K562 (cell line): Measurements from ENCODE around the gene IGF2BP3. TPM values are rescaled to one million over a fixed set of nuclear protein-coding genes. Genes with fewer than 3 reads are reported as not detected.

Experiments used
- ARNT ChIP-seq, 2 experiments: fragments of 450-650 bp; IDR thresholded peaks; 2 replicates each; pipeline ENCODE4 v1.6.1; 2016; ENCODE audit warnings: mild to moderate bottlenecking in 1 of 2
- DEAF1 ChIP-seq: fragments of 450-650 bp; formaldehyde crosslinking; IDR thresholded peaks from 2 replicates; pipeline ENCODE4 v1.4.0; 2020; ENCODE audit warnings: mild to moderate bottlenecking, moderate library complexity
- E2F3 ChIP-seq: fragments of 250-450 bp; sonication (Bioruptor Pico); IDR thresholded peaks from 2 replicates; pipeline ENCODE4 v1.4.0; 2020; ENCODE audit warnings: mild to moderate bottlenecking
- E2F4 ChIP-seq: sonication (generic); formaldehyde crosslinking; IDR thresholded peaks from 2 replicates; pipeline ENCODE4 v1.8.0; 2022; ENCODE audit warnings: mild to moderate bottlenecking, low read depth, missing genetic modification reagents
- ZNF655 ChIP-seq: fragments of 250-450 bp; sonication (Bioruptor Pico); IDR thresholded peaks from 2 replicates; pipeline ENCODE4 v1.5.0; 2021
- polyA plus RNA-seq, 8 experiments: library from polyadenylated mRNA; depleted of rRNA in 4 of 8; stranded (reverse) in 5 of 8; unstranded in 3 of 8; fragments of >200 nt; fragmentation: Nextera tagmentation in 2 of 8; fragmentation: Illumina TruSeq in 1 of 8; extraction: Ambion mirVana in 2 of 8; extraction: Trizol in 1 of 8; gene quantifications; 2 replicates each; pipeline versions ENCODE4 v1.2.1 to v1.2.3, GENCODE V29; 2011 to 2014; ENCODE audit warnings: inconsistent platforms in 1 of 8, missing spikeins in 1 of 8
- total RNA-seq, 7 experiments: library from RNA; depleted of rRNA in 6 of 7; stranded (reverse); fragments of >200 nt in 6 of 7; fragmentation: Illumina TruSeq in 2 of 7; extraction: Trizol in 2 of 7; gene quantifications; 2 replicates each; pipeline versions ENCODE4 v1.2.1 to v1.2.3, GENCODE V29; 2011 to 2021; ENCODE audit warnings: low replicate concordance in 1 of 7

Gene IGF2BP3
- total and polyA plus RNA-seq, 9 of the 15 experiments (the other 6 are each of a cell fraction or from before 2014, with no cell fraction given): 8.4 to 88.1 (median 61.2) TPM

- TF ChIP-seq ZNF655 (CRISPR knock-in tag): no peak
- no peak for TF ChIP-seq DEAF1
- TF ChIP-seq ARNT (IDR thresholded peaks at IDR 0.05): no peak
- no peak for TF ChIP-seq E2F3 (CRISPR knock-in tag)
- no peak for TF ChIP-seq E2F4 (CRISPR knock-in tag)
These were observed 73.9 kb downstream of the IGF2BP3 start (continued) for GRCh38 chr7:23396222-23397015.
